ENCODE results near the gene INPP5A. TPM values are rescaled to one million over a fixed set of nuclear protein-coding genes. Genes with fewer than 3 reads are reported as not detected.

Gene INPP5A
- total RNA-seq, 1 donor from 2014 or later: 30.6 TPM

- H3K36me3 Mint-ChIP-seq (ENCODE audit: insufficient read depth): no peaks in the 10 kb centered on the region
- peaks cover 21% of the 10 kb centered on the region for H3K27me3 Mint-ChIP-seq
- no peak overlapping the region for H3K27ac Mint-ChIP-seq
- no peaks in the 10 kb centered on the region for H3K9me3 Mint-ChIP-seq (ENCODE audit: low read depth)
- no peak for TF ChIP-seq CTCF (IDR thresholded peaks at IDR 0.05; ENCODE audit: unreplicated experiment)
- no peak overlapping the region for H3K4me3 Mint-ChIP-seq (ENCODE audit: low read depth)
- no peaks in the 10 kb centered on the region for H3K4me1 Mint-ChIP-seq (ENCODE audit: low read depth)
- DNase-seq (ENCODE audit: low spot score, unreplicated experiment): no peak
Observed at GRCh38 chr10:132811891-132812481, 274.4 kb downstream of the INPP5A start.

- H3K27ac Mint-ChIP-seq: no peak overlapping the region
- no peak for DNase-seq (ENCODE audit: low spot score, unreplicated experiment)
- no peak overlapping the region for H3K4me3 Mint-ChIP-seq (ENCODE audit: low read depth)
- H3K27me3 Mint-ChIP-seq: peaks cover 26% of the 10 kb centered on the region
- no peaks in the 10 kb centered on the region for H3K36me3 Mint-ChIP-seq (ENCODE audit: insufficient read depth)
- no peak for TF ChIP-seq CTCF (IDR thresholded peaks at IDR 0.05; ENCODE audit: unreplicated experiment)
- no peaks in the 10 kb centered on the region for H3K4me1 Mint-ChIP-seq (ENCODE audit: low read depth)
- no peaks in the 10 kb centered on the region for H3K9me3 Mint-ChIP-seq (ENCODE audit: low read depth)
Observed at GRCh38 chr10:132812520-132812919, 274.9 kb downstream of the INPP5A start.

GRCh38 chr10:132813001-132813401 is 275.4 kb downstream of the INPP5A start:
- H3K4me1 Mint-ChIP-seq (ENCODE audit: low read depth): no peaks in the 10 kb centered on the region
- H3K9me3 Mint-ChIP-seq (ENCODE audit: low read depth): no peaks in the 10 kb centered on the region
- peaks cover 26% of the 10 kb centered on the region for H3K27me3 Mint-ChIP-seq
- no peak overlapping the region for H3K27ac Mint-ChIP-seq
- no peak for TF ChIP-seq CTCF (IDR thresholded peaks at IDR 0.05; ENCODE audit: unreplicated experiment)
- DNase-seq (ENCODE audit: low spot score, unreplicated experiment): no peak
- H3K36me3 Mint-ChIP-seq (ENCODE audit: insufficient read depth): no peaks in the 10 kb centered on the region
- no peak overlapping the region for H3K4me3 Mint-ChIP-seq (ENCODE audit: low read depth)

- Mint-ChIP-seq H3K4me1 (ENCODE audit: low read depth) (no peaks in the 10 kb centered on the region), H3K27ac (no peak overlapping the region), H3K4me3 (ENCODE audit: low read depth) (no peak overlapping the region), H3K36me3 (ENCODE audit: insufficient read depth) (no peaks in the 10 kb centered on the region), H3K27me3 (peaks cover 29% of the 10 kb centered on the region), H3K9me3 (ENCODE audit: low read depth) (peaks cover 2% of the 10 kb centered on the region)
- no peak for DNase-seq (ENCODE audit: low spot score, unreplicated experiment)
- no peak for TF ChIP-seq CTCF (IDR thresholded peaks at IDR 0.05; ENCODE audit: unreplicated experiment)
Observed at GRCh38 chr10:132813560-132814468, 276.2 kb downstream of the INPP5A start.

GRCh38 chr10:132814469-132814856 is 276.9 kb downstream of the INPP5A start:
- Mint-ChIP-seq H3K27me3 (peaks cover 29% of the 10 kb centered on the region), H3K27ac (no peak overlapping the region), H3K9me3 (ENCODE audit: low read depth) (peaks cover 4% of the 10 kb centered on the region), H3K4me3 (ENCODE audit: low read depth) (no peak overlapping the region), H3K4me1 (ENCODE audit: low read depth) (no peaks in the 10 kb centered on the region), H3K36me3 (ENCODE audit: insufficient read depth) (no peaks in the 10 kb centered on the region)
- no peak for TF ChIP-seq CTCF (IDR thresholded peaks at IDR 0.05; ENCODE audit: unreplicated experiment)
- no peak for DNase-seq (ENCODE audit: low spot score, unreplicated experiment)

Measured in progenitor cell of endocrine pancreas (in vitro differentiated cells).